Activated CD4-positive, alpha-beta T cell treated with anti-CD3 and anti-CD28 coated beads, Interleukin-2, amount 10 ng/mL, durations not matched to agents 24 days and 14 days (primary cell): ENCODE results near the gene ALG5. TPM values are rescaled to one million over a fixed set of nuclear protein-coding genes. Genes with fewer than 3 reads are reported as not detected.

Experiments
- DNase-seq: peaks from one replicate; pipeline ENCODE4 v3.0.0; 2022
- H3K27ac Mint-ChIP-seq: one replicate; pipeline ENCODE4 v1.8.0; 2022; ENCODE audit warnings: mild to moderate bottlenecking, mixed read lengths
- H3K27me3 Mint-ChIP-seq: one replicate; pipeline ENCODE4 v1.8.0; 2022; ENCODE audit warnings: mixed read lengths
- H3K36me3 Mint-ChIP-seq: one replicate; pipeline ENCODE4 v1.8.0; 2022; ENCODE audit warnings: low read depth, mild to moderate bottlenecking, mixed read lengths
- H3K4me1 Mint-ChIP-seq: one replicate; pipeline ENCODE4 v1.8.0; 2021; ENCODE audit warnings: mixed read lengths
- H3K4me3 Mint-ChIP-seq: one replicate; pipeline ENCODE4 v1.8.0; 2022; ENCODE audit warnings: mild to moderate bottlenecking, moderate library complexity, mixed read lengths
- H3K9me3 Mint-ChIP-seq: one replicate; pipeline ENCODE4 v1.8.0; 2021; ENCODE audit warnings: mixed read lengths
- intact Hi-C: fragments of 100-400 bp; cut with micrococcal nuclease; formaldehyde crosslinking; loops from one replicate; pipeline ENCODE4 v1.15.1; 2023
- total RNA-seq: library from RNA; stranded (reverse); gene quantifications from 2 replicates; pipeline ENCODE4 v1.2.3, GENCODE V29; 2022

Gene ALG5
- total RNA-seq, 1 donor from 2014 or later: 53.6 TPM

- intact Hi-C loops: no loop called here
- Mint-ChIP-seq H3K9me3 (peaks cover 2% of the 10 kb centered on the region), H3K36me3 (no peaks in the 10 kb centered on the region), H3K27ac (no peak overlapping the region), H3K27me3 (peaks cover 64% of the 10 kb centered on the region), H3K4me1 (peaks cover 2% of the 10 kb centered on the region), H3K4me3 (no peak overlapping the region)
- DNase-seq: no peak
These were observed 81.8 kb downstream of the ALG5 start for GRCh38 chr13:36917311-36917710.

GRCh38 chr13:36915896-36916640 is 83.1 kb downstream of the ALG5 start:
- Mint-ChIP-seq H3K36me3 (no peaks in the 10 kb centered on the region), H3K9me3 (peaks cover 2% of the 10 kb centered on the region), H3K27me3 (peaks cover 55% of the 10 kb centered on the region), H3K4me1 (peaks cover 2% of the 10 kb centered on the region), H3K27ac (no peak overlapping the region), H3K4me3 (no peak overlapping the region)
- intact Hi-C loops: no loop called here
- DNase-seq: no peak

- Mint-ChIP-seq H3K9me3 (peaks cover 2% of the 10 kb centered on the region), H3K27me3 (peaks cover 49% of the 10 kb centered on the region), H3K4me3 (no peak overlapping the region), H3K4me1 (peaks cover 2% of the 10 kb centered on the region), H3K36me3 (no peaks in the 10 kb centered on the region), H3K27ac (no peak overlapping the region)
- intact Hi-C loops: no loop called here
- DNase-seq: no peak
These were observed 84.0 kb downstream of the ALG5 start for GRCh38 chr13:36915106-36915505.

- no peak overlapping the region for H3K27ac Mint-ChIP-seq
- peaks cover 2% of the 10 kb centered on the region for H3K4me1 Mint-ChIP-seq
- H3K4me3 Mint-ChIP-seq: no peak overlapping the region
- H3K9me3 Mint-ChIP-seq: peaks cover 2% of the 10 kb centered on the region
- no peak for DNase-seq
- H3K36me3 Mint-ChIP-seq: no peaks in the 10 kb centered on the region
- intact Hi-C loops: no loop called here
- peaks cover 49% of the 10 kb centered on the region for H3K27me3 Mint-ChIP-seq
These were observed 84.5 kb downstream of the ALG5 start for GRCh38 chr13:36914648-36915047.

GRCh38 chr13:36913463-36913862 is 85.7 kb downstream of the ALG5 start:
- H3K9me3 Mint-ChIP-seq: peaks cover 2% of the 10 kb centered on the region
- no peak overlapping the region for H3K27ac Mint-ChIP-seq
- H3K4me1 Mint-ChIP-seq: no peaks in the 10 kb centered on the region
- intact Hi-C loops: no loop called here
- peaks cover 43% of the 10 kb centered on the region for H3K27me3 Mint-ChIP-seq
- no peak overlapping the region for H3K4me3 Mint-ChIP-seq
- H3K36me3 Mint-ChIP-seq: no peaks in the 10 kb centered on the region
- no peak for DNase-seq

GRCh38 chr13:36912973-36913372 is 86.2 kb downstream of the ALG5 start:
- Mint-ChIP-seq H3K4me1 (no peaks in the 10 kb centered on the region), H3K36me3 (no peaks in the 10 kb centered on the region), H3K4me3 (no peak overlapping the region), H3K9me3 (peaks cover 2% of the 10 kb centered on the region), H3K27me3 (peaks cover 38% of the 10 kb centered on the region), H3K27ac (no peak overlapping the region)
- DNase-seq: no peak
- intact Hi-C loops: no loop called here

GRCh38 chr13:36912369-36912768 is 86.8 kb downstream of the ALG5 start:
- intact Hi-C loops: no loop called here
- Mint-ChIP-seq H3K9me3 (peaks cover 2% of the 10 kb centered on the region), H3K4me3 (no peak overlapping the region), H3K4me1 (no peaks in the 10 kb centered on the region), H3K27ac (no peak overlapping the region), H3K27me3 (peaks cover 34% of the 10 kb centered on the region), H3K36me3 (no peaks in the 10 kb centered on the region)
- DNase-seq: no peak

- intact Hi-C loops: no loop called here
- peaks cover 26% of the 10 kb centered on the region for H3K27me3 Mint-ChIP-seq
- DNase-seq: no peak
- peaks cover 2% of the 10 kb centered on the region for H3K9me3 Mint-ChIP-seq
- no peak overlapping the region for H3K27ac Mint-ChIP-seq
- H3K4me3 Mint-ChIP-seq: no peak overlapping the region
- H3K4me1 Mint-ChIP-seq: no peaks in the 10 kb centered on the region
- H3K36me3 Mint-ChIP-seq: no peaks in the 10 kb centered on the region
These were observed 88.6 kb downstream of the ALG5 start for GRCh38 chr13:36910545-36910944.

- DNase-seq: no peak
- Mint-ChIP-seq H3K4me3 (no peak overlapping the region), H3K27ac (no peak overlapping the region), H3K27me3 (peaks cover 12% of the 10 kb centered on the region), H3K9me3 (no peaks in the 10 kb centered on the region), H3K36me3 (no peaks in the 10 kb centered on the region), H3K4me1 (no peaks in the 10 kb centered on the region)
- intact Hi-C loops: no loop called here
These were observed 91.3 kb downstream of the ALG5 start for GRCh38 chr13:36907821-36908220.

- H3K27ac Mint-ChIP-seq: no peak overlapping the region
These were observed 91.9 kb downstream of the ALG5 start for GRCh38 chr13:36907266-36907665.

GRCh38 chr13:36905944-36906343 is 93.2 kb downstream of the ALG5 start:
- intact Hi-C loops: no loop called here
- no peak overlapping the region for H3K27ac Mint-ChIP-seq
- peaks cover 15% of the 10 kb centered on the region for H3K27me3 Mint-ChIP-seq
- H3K36me3 Mint-ChIP-seq: no peaks in the 10 kb centered on the region
- no peak overlapping the region for H3K4me3 Mint-ChIP-seq
- no peak for DNase-seq
- no peaks in the 10 kb centered on the region for H3K4me1 Mint-ChIP-seq
- H3K9me3 Mint-ChIP-seq: no peaks in the 10 kb centered on the region

More at GRCh38 chr13:36907266-36907665, 91.9 kb downstream of the ALG5 start:
- Mint-ChIP-seq H3K36me3 (no peaks in the 10 kb centered on the region), H3K4me1 (no peaks in the 10 kb centered on the region), H3K9me3 (no peaks in the 10 kb centered on the region), H3K4me3 (no peak overlapping the region), H3K27me3 (peaks cover 12% of the 10 kb centered on the region)
- DNase-seq: no peak
- intact Hi-C loops: no loop called here

GRCh38 chr13:36903925-36904595 is 95.1 kb downstream of the ALG5 start:
- DNase-seq: no peak
- Mint-ChIP-seq H3K27ac (no peak overlapping the region), H3K36me3 (no peaks in the 10 kb centered on the region), H3K9me3 (peaks cover 3% of the 10 kb centered on the region), H3K4me1 (no peaks in the 10 kb centered on the region), H3K4me3 (no peak overlapping the region), H3K27me3 (peaks cover 25% of the 10 kb centered on the region)
- intact Hi-C loops: no loop called here
